A549 (cell line): ENCODE results near the gene ACVR1B. TPM values are rescaled to one million over a fixed set of nuclear protein-coding genes. Genes with fewer than 3 reads are reported as not detected.

Source experiments
- ATAC-seq, 2 experiments: fragments of 200-7000 bp in 1 of 2; fragments of >200 bp in 1 of 2; cut with Nextera tagmentation in 1 of 2; cut with Tn5 transposase in 1 of 2; 3 replicates each; pipeline versions ENCODE4 v1.8.0 to v1.9.1; 2018 to 2020; ENCODE audit warnings: mild to moderate bottlenecking in 1 of 2, moderate library complexity in 1 of 2
- CTCF ChIA-PET: fragments of 300-600 bp; sonication (Branson Sonifier 250); formaldehyde crosslinking; extraction: SDS; loops from one replicate; lab custom pipeline; 2021; ENCODE audit warnings: antibody characterized with exemption, inconsistent platforms; lab: Yijun Ruan, JAX
- POLR2A ChIA-PET: fragments of 350-600 bp; formaldehyde crosslinking; extraction: SDS; loops from one replicate; lab custom pipeline; 2021; ENCODE audit warnings: antibody characterized with exemption, inconsistent platforms; lab: Yijun Ruan, JAX
- DNase-seq, 2 experiments: peaks; one replicate each; pipeline versions ENCODE4 v3.0.0 to v3.0.0-alpha.2; 2011 to 2016; ENCODE audit warnings: low read depth in 1 of 2, low spot score in 1 of 2
- FAIRE-seq: peaks from 2 replicates; lab custom pipeline; 2011; peaks lifted over from hg19 to GRCh38; lab: Jason Lieb, UNC
- H3K27ac ChIP-seq, 2 experiments: fragments of >200 bp; sonication (Bioruptor Twin); formaldehyde crosslinking; 3 replicates each; pipeline ENCODE4 v1.5.1; 2016 to 2017
- H3K4me1 ChIP-seq: fragments of >200 bp; sonication (Bioruptor Twin); formaldehyde crosslinking; 3 replicates; pipeline ENCODE4 v1.6.1; 2016
- H3K4me2 ChIP-seq: fragments of >200 bp; sonication (Bioruptor Twin); formaldehyde crosslinking; 3 replicates; pipeline ENCODE4 v1.6.1; 2016
- H3K4me3 ChIP-seq: fragments of >200 bp; sonication (Bioruptor Twin); formaldehyde crosslinking; 3 replicates; pipeline ENCODE4 v1.5.1; 2016
- H3K9me3 ChIP-seq: fragments of >200 bp; sonication (Bioruptor Twin); formaldehyde crosslinking; 3 replicates; pipeline ENCODE4 v1.6.1; 2016
- CEBPB ChIP-seq, 2 experiments: fragments of >200 bp in 1 of 2; sonication (Bioruptor Twin) in 1 of 2; formaldehyde crosslinking in 1 of 2; IDR thresholded peaks; 2 replicates each; pipeline ENCODE4 v1.6.1; 2012 to 2016
- CHD4 ChIP-seq: fragments of 200-600 bp; sonication (generic); IDR thresholded peaks from 2 replicates; pipeline ENCODE4 v1.6.1; 2016; ENCODE audit warnings: antibody characterized with exemption, mild to moderate bottlenecking, borderline replicate concordance
- EHMT2 ChIP-seq: fragments of 200-600 bp; sonication (generic); IDR thresholded peaks from 2 replicates; pipeline ENCODE4 v1.6.1; 2016; ENCODE audit warnings: antibody characterized with exemption, low read depth, mild to moderate bottlenecking, moderate library complexity
- FOSB ChIP-seq: fragments of 250-450 bp; sonication (Bioruptor Pico); IDR thresholded peaks from 2 replicates; pipeline ENCODE4 v1.5.0; 2020; ENCODE audit warnings: mild to moderate bottlenecking, moderate library complexity
- HDAC2 ChIP-seq: fragments of 200-600 bp; sonication (generic); IDR thresholded peaks from 2 replicates; pipeline ENCODE4 v1.6.1; 2016
- HOXA7 ChIP-seq: fragments of 250-450 bp; sonication (Bioruptor Pico); IDR thresholded peaks from 2 replicates; pipeline ENCODE4 v1.5.0; 2020; ENCODE audit warnings: mild to moderate bottlenecking, moderate library complexity
- HOXB13 ChIP-seq: fragments of 250-450 bp; sonication (Bioruptor Pico); IDR thresholded peaks from 2 replicates; pipeline ENCODE4 v1.5.0; 2020; ENCODE audit warnings: low read depth, mild to moderate bottlenecking, moderate library complexity
- HOXB5 ChIP-seq: fragments of 250-450 bp; sonication (Bioruptor Pico); IDR thresholded peaks from 2 replicates; pipeline ENCODE4 v1.5.0; 2020; ENCODE audit warnings: mild to moderate bottlenecking, moderate library complexity
- JUN ChIP-seq, 2 experiments: fragments of >200 bp; sonication (Bioruptor Twin); formaldehyde crosslinking; IDR thresholded peaks; 2 replicates in 1 of 2; 3 replicates in 1 of 2; pipeline ENCODE4 v1.6.1; 2016 to 2017
- MAFK ChIP-seq: fragments of 450-650 bp; IDR thresholded peaks from 2 replicates; pipeline ENCODE4 v1.6.1; 2014; ENCODE audit not compliant: partially characterized antibody
- PHF8 ChIP-seq: fragments of 200-600 bp; sonication (generic); IDR thresholded peaks from 2 replicates; pipeline ENCODE4 v1.6.1; 2016; ENCODE audit warnings: low read depth, mild to moderate bottlenecking, antibody characterized with exemption, moderate library complexity, borderline replicate concordance
- RARB ChIP-seq: fragments of 250-450 bp; sonication (Bioruptor Pico); IDR thresholded peaks from 2 replicates; pipeline ENCODE4 v1.8.0; 2021; ENCODE audit warnings: mild to moderate bottlenecking, moderate library complexity
- RFX5 ChIP-seq: fragments of 450-650 bp; IDR thresholded peaks from 2 replicates; pipeline ENCODE4 v1.7.1; 2014; ENCODE audit warnings: antibody characterized with exemption, mild to moderate bottlenecking, moderate library complexity
- ZC3H11A ChIP-seq: fragments of 450-650 bp; IDR thresholded peaks from 2 replicates; pipeline ENCODE4 v1.6.1; 2014; ENCODE audit warnings: antibody characterized with exemption, mild to moderate bottlenecking
- ZNF302 ChIP-seq: fragments of 250-450 bp; sonication (Bioruptor Pico); IDR thresholded peaks from 2 replicates; pipeline ENCODE4 v1.9.0; 2021; ENCODE audit warnings: inconsistent platforms, mild to moderate bottlenecking, moderate library complexity
- WGBS: methylation state at CpG from one replicate; pipeline ENCODE4 v1.1.6; 2017; ENCODE audit errors: missing lambda C conversion rate; 5-methylcytosine and 5-hydroxymethylcytosine counted together
- polyA plus RNA-seq, 4 experiments: library from polyadenylated mRNA; depleted of rRNA in 3 of 4; stranded (reverse); fragments of >200 nt; fragmentation: RNase III in 1 of 4; extraction: RNeasy Plus Mini Kit Qiagen cat#74134 plus additional on column Dnase treatment in 1 of 4; gene quantifications; 2 replicates in 3 of 4; 3 replicates in 1 of 4; pipeline ENCODE4 v1.2.3, GENCODE V29; 2011 to 2017
- TF ChIP-seq, protein P1 (sequence below): fragments of >200 bp; sonication (Bioruptor Twin); formaldehyde crosslinking; IDR thresholded peaks from 3 replicates; pipeline ENCODE4 v1.6.1; 2016
- TF ChIP-seq, protein P2 (sequence below): fragments of 450-650 bp; IDR thresholded peaks from 2 replicates; pipeline ENCODE4 v1.6.1; 2014; ENCODE audit warnings: antibody characterized with exemption
- TF ChIP-seq, protein P3 (sequence below): fragments of >200 bp; sonication (Bioruptor Twin); formaldehyde crosslinking; IDR thresholded peaks from 2 replicates; pipeline ENCODE4 v1.6.1; 2016
- TF ChIP-seq, protein P4 (sequence below): IDR thresholded peaks from 2 replicates; pipeline ENCODE4 v1.6.1; 2012
- TF ChIP-seq, protein P5 (sequence below): fragments of 250-450 bp; sonication (Bioruptor Pico); IDR thresholded peaks from 2 replicates; pipeline ENCODE4 v1.5.0; 2021; ENCODE audit warnings: mild to moderate bottlenecking, moderate library complexity, borderline replicate concordance

The ACVR1B gene
- polyA plus RNA-seq, 2 of the 4 experiments (the other 2 are of a cell fraction) = 15.2 to 18.4 TPM

DNA sequence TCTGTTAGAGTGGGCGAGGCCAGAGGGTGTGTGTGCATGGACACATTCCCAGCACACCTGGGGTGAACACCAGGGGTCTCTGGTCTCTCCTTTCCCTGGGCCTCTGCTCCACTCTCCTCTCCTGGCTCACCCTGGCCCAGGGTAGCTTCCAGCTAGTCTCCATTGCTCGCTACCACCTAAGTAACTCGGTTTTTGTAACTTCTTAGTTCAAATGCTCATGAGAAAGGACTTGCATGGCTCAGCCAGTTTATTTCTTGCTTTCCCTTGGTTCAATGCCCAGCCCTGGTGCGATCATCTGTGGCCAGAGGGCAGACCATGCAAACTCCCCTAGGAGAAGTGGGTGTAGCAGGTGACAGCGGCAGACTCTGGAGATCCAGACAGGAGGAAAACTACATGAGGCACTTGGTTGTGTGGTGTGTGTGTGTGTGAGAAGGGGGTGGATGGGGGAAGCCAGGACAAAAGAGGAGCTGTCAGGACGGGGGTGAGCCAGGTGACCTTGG, 8.9 kb upstream of the ACVR1B start:
- no peak overlapping the region for H3K27ac ChIP-seq
- 53% methylated on average over 6 of the region's 6 CpGs for WGBS
- TF ChIP-seq PHF8 (no peak), HOXB13 (no peak), FOSB (CRISPR knock-in tag) (no peak), RFX5 (no peak), HDAC2 (no peak), ZNF302 (no peak), HOXB5 (no peak), JUN (IDR thresholded peaks at IDR 0.05) (no peak), HOXA7 (CRISPR knock-in tag) (no peak), EHMT2 (no peak), ZC3H11A (no peak)
- TF ChIP-seq, protein P1, sequence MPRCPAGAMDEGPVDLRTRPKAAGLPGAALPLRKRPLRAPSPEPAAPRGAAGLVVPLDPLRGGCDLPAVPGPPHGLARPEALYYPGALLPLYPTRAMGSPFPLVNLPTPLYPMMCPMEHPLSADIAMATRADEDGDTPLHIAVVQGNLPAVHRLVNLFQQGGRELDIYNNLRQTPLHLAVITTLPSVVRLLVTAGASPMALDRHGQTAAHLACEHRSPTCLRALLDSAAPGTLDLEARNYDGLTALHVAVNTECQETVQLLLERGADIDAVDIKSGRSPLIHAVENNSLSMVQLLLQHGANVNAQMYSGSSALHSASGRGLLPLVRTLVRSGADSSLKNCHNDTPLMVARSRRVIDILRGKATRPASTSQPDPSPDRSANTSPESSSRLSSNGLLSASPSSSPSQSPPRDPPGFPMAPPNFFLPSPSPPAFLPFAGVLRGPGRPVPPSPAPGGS = no peak
- TF ChIP-seq, protein P2, sequence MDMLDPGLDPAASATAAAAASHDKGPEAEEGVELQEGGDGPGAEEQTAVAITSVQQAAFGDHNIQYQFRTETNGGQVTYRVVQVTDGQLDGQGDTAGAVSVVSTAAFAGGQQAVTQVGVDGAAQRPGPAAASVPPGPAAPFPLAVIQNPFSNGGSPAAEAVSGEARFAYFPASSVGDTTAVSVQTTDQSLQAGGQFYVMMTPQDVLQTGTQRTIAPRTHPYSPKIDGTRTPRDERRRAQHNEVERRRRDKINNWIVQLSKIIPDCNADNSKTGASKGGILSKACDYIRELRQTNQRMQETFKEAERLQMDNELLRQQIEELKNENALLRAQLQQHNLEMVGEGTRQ = no peak

DNA sequence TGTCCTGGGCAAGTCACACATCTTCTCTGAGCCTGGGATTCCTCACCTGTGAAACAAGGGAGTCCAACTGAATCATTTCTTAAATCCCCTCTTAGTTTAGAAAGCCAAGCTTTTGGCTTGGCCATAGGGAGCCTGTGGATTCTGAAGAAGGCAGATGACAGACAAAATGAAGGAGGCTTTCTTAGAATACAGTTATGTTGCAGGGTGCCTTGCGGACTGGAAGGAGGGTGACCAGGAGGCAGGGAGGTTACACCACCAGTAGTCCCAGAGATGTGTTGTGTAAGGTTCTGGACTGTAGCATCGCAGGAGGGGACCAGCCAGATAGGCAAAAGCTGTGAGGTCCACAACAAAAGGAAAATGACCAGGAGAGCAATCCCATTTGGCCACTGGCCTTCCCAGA, 8.2 kb upstream of the ACVR1B start:
- POLR2A ChIA-PET = no interaction called here
- no peak for FAIRE-seq

More for the DNA sequence above, 8.9 kb upstream of the ACVR1B start:
- ChIA-PET CTCF (interaction anchor here (0.6 kb wide), 1 partner anchor 50 kb away, joined by 3 read pairs; no protein-coding TSS in a partner anchor), POLR2A (no interaction called here)
- Histone ChIP-seq H3K4me2 (no peak overlapping the region), H3K4me3 (no peak overlapping the region), H3K4me1 (no peaks in the 10 kb centered on the region), H3K9me3 (peaks cover 15% of the 10 kb centered on the region)
- no peak for FAIRE-seq
- no peak for ATAC-seq
- DNase-seq = no peak

More for the DNA sequence above, 8.2 kb upstream of the ACVR1B start:
- ATAC-seq (no peak), DNase-seq (no peak)
- H3K4me2 ChIP-seq = no peak overlapping the region
- no peak overlapping the region for H3K4me3 ChIP-seq
- WGBS = 57% methylated on average over 2 of the region's 2 CpGs
- H3K9me3 ChIP-seq = peaks cover 15% of the 10 kb centered on the region
- TF ChIP-seq, protein P3, sequence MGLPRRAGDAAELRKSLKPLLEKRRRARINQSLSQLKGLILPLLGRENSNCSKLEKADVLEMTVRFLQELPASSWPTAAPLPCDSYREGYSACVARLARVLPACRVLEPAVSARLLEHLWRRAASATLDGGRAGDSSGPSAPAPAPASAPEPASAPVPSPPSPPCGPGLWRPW = no peak
- TF ChIP-seq RARB (CRISPR knock-in tag) = no peak
- no peak for TF ChIP-seq CHD4
- TF ChIP-seq, protein P4, sequence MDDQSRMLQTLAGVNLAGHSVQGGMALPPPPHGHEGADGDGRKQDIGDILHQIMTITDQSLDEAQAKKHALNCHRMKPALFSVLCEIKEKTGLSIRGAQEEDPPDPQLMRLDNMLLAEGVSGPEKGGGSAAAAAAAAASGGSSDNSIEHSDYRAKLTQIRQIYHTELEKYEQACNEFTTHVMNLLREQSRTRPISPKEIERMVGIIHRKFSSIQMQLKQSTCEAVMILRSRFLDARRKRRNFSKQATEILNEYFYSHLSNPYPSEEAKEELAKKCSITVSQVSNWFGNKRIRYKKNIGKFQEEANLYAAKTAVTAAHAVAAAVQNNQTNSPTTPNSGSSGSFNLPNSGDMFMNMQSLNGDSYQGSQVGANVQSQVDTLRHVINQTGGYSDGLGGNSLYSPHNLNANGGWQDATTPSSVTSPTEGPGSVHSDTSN = no peak
- TF ChIP-seq, protein P5, sequence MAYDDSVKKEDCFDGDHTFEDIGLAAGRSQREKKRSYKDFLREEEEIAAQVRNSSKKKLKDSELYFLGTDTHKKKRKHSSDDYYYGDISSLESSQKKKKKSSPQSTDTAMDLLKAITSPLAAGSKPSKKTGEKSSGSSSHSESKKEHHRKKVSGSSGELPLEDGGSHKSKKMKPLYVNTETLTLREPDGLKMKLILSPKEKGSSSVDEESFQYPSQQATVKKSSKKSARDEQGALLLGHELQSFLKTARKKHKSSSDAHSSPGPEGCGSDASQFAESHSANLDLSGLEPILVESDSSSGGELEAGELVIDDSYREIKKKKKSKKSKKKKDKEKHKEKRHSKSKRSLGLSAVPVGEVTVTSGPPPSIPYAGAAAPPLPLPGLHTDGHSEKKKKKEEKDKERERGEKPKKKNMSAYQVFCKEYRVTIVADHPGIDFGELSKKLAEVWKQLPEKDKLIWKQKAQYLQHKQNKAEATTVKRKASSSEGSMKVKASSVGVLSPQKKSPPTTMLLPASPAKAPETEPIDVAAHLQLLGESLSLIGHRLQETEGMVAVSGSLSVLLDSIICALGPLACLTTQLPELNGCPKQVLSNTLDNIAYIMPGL = no peak
- TF ChIP-seq CEBPB (IDR thresholded peaks at IDR 0.05) = no peak
- TF ChIP-seq JUN (IDR thresholded peaks at IDR 0.05) = no peak
- no peak for TF ChIP-seq PHF8
- TF ChIP-seq MAFK = no peak
- no peak for TF ChIP-seq ZC3H11A
- no peak overlapping the region for H3K27ac ChIP-seq
- CTCF ChIA-PET = interaction anchor here (0.6 to 1.1 kb wide), 2 partner anchors 9 to 50 kb away, joined by 3 to 4 read pairs; no protein-coding TSS in a partner anchor
- no peaks in the 10 kb centered on the region for H3K4me1 ChIP-seq
